ENCODE measurements around the gene STK31. TPM values are rescaled to one million over a fixed set of nuclear protein-coding genes. Genes with fewer than 3 reads are reported as not detected.
"Not testable (repeated sequence)": the region's sequence is repeated elsewhere in the genome, so short reads cannot be mapped to it uniquely, and the experiment has no call there.

The STK31 gene
- polyA plus RNA-seq, 1 donor = 0.52 TPM

- Histone ChIP-seq H3K27me3 (ENCODE audit: control insufficient read depth, insufficient read depth, low read length) (no peaks in the 10 kb centered on the region), H3K27ac (ENCODE audit: low read length) (no peak overlapping the region), H3K36me3 (ENCODE audit: control insufficient read depth, insufficient read depth, low read length) (no peaks in the 10 kb centered on the region), H3K9me3 (ENCODE audit: control insufficient read depth, low read depth, low read length) (no peaks in the 10 kb centered on the region), H3K4me1 (ENCODE audit: control insufficient read depth, insufficient read depth, low read length) (no peaks in the 10 kb centered on the region), H3K4me3 (ENCODE audit: low read length) (no peak overlapping the region)
- peak; percentile 7 to 13 for DNase-seq
- no CpG with 5 or more reads among the region's 1 CpG for WGBS (ENCODE audit: insufficient coverage, low lambda C conversion rate)
These were observed 153.3 kb downstream of the STK31 start for GRCh38 chr7:23863209-23863787.

GRCh38 chr7:23864973-23865372, 155.0 kb downstream of the STK31 start:
- DNase-seq = no peak
- H3K9me3 ChIP-seq (ENCODE audit: control insufficient read depth, low read depth, low read length) = no peaks in the 10 kb centered on the region
- 20% methylated on average over 2 of the region's 3 CpGs for WGBS (ENCODE audit: insufficient coverage, low lambda C conversion rate)
- no peak overlapping the region for H3K4me3 ChIP-seq (ENCODE audit: low read length)
- H3K4me1 ChIP-seq (ENCODE audit: control insufficient read depth, insufficient read depth, low read length) = no peaks in the 10 kb centered on the region
- H3K36me3 ChIP-seq (ENCODE audit: control insufficient read depth, insufficient read depth, low read length) = no peaks in the 10 kb centered on the region
- no peaks in the 10 kb centered on the region for H3K27me3 ChIP-seq (ENCODE audit: control insufficient read depth, insufficient read depth, low read length)
- H3K27ac ChIP-seq (ENCODE audit: low read length) = no peak overlapping the region

- WGBS (ENCODE audit: insufficient coverage, low lambda C conversion rate) = no CpG with 5 or more reads among the region's 1 CpG
- Histone ChIP-seq H3K27ac (ENCODE audit: low read length) (no peak overlapping the region), H3K4me1 (ENCODE audit: control insufficient read depth, insufficient read depth, low read length) (no peaks in the 10 kb centered on the region), H3K36me3 (ENCODE audit: control insufficient read depth, insufficient read depth, low read length) (no peaks in the 10 kb centered on the region), H3K4me3 (ENCODE audit: low read length) (no peak overlapping the region), H3K9me3 (ENCODE audit: control insufficient read depth, low read depth, low read length) (no peaks in the 10 kb centered on the region), H3K27me3 (ENCODE audit: control insufficient read depth, insufficient read depth, low read length) (no peaks in the 10 kb centered on the region)
- DNase-seq = no peak
These were observed 163.3 kb downstream of the STK31 start for GRCh38 chr7:23873306-23873705.

GRCh38 chr7:23876526-23876925, 166.5 kb downstream of the STK31 start:
- DNase-seq; H3K9me3 ChIP-seq (ENCODE audit: control insufficient read depth, low read depth, low read length); H3K27me3 ChIP-seq (ENCODE audit: control insufficient read depth, insufficient read depth, low read length); H3K4me3 ChIP-seq (ENCODE audit: low read length); H3K27ac ChIP-seq (ENCODE audit: low read length); H3K36me3 ChIP-seq (ENCODE audit: control insufficient read depth, insufficient read depth, low read length); H3K4me1 ChIP-seq (ENCODE audit: control insufficient read depth, insufficient read depth, low read length): not testable (repeated sequence)
- 80% methylated on average over 1 of the region's 3 CpGs for WGBS (ENCODE audit: insufficient coverage, low lambda C conversion rate)

Other genes starting within 250 kb of the STK31 start
- 61.6 TPM for gene IGF2BP3, start 239.7 kb upstream of the STK31 start, polyA plus RNA-seq
- gene TRA2A, start 178.2 kb upstream of the STK31 start, polyA plus RNA-seq = 169 TPM
- 24.6 TPM for gene CCDC126, start 112.8 kb upstream of the STK31 start, polyA plus RNA-seq
- 12.5 TPM for gene FAM221A, start 30.0 kb upstream of the STK31 start, polyA plus RNA-seq